Neutrophil (primary cell): ENCODE data around the gene TMC8.
A peak's percentile ranks its signal among the peaks of the same experiment; 100 is the strongest.

Source experiments
- H3K27ac ChIP-seq: fragments of 200-600 bp; sonication (generic); 2 replicates; pipeline ENCODE4 v1.5.1; 2016; ENCODE audit warnings: mild to moderate bottlenecking, moderate library complexity
- H3K27me3 ChIP-seq: fragments of 200-600 bp; sonication (generic); 2 replicates; pipeline ENCODE4 v1.6.0; 2016; ENCODE audit warnings: mild to moderate bottlenecking
- H3K36me3 ChIP-seq: fragments of 200-600 bp; sonication (generic); 2 replicates; pipeline ENCODE4 v1.5.1; 2017
- H3K4me1 ChIP-seq, 2 experiments: fragments of 200-600 bp in 1 of 2; sonication (generic) in 1 of 2; 1 replicate in 1 of 2; 2 replicates in 1 of 2; pipeline versions ENCODE4 v1.5.1 to v1.6.1; 2013 to 2016; ENCODE audit warnings: low read depth in 1 of 2, low read length in 1 of 2, mild to moderate bottlenecking in 1 of 2, moderate library complexity in 1 of 2; ENCODE audit not compliant: control insufficient read depth in 1 of 2, insufficient read depth in 1 of 2
- H3K4me3 ChIP-seq, 2 experiments: fragments of 200-600 bp in 1 of 2; sonication (generic) in 1 of 2; 1 replicate in 1 of 2; 2 replicates in 1 of 2; pipeline ENCODE4 v1.5.1; 2013 to 2016; ENCODE audit warnings: low read depth in 1 of 2, low read length in 1 of 2, mild to moderate bottlenecking in 1 of 2, moderate library complexity in 1 of 2
- H3K9me3 ChIP-seq: fragments of 200-600 bp; sonication (generic); 2 replicates; pipeline ENCODE4 v1.5.1; 2016
- TF ChIP-seq, protein P1 (sequence below): fragments of 200-600 bp; sonication (generic); IDR thresholded peaks from 2 replicates; pipeline ENCODE4 v1.5.1; 2016; ENCODE audit warnings: antibody characterized with exemption

TMC8 gene

DNA sequence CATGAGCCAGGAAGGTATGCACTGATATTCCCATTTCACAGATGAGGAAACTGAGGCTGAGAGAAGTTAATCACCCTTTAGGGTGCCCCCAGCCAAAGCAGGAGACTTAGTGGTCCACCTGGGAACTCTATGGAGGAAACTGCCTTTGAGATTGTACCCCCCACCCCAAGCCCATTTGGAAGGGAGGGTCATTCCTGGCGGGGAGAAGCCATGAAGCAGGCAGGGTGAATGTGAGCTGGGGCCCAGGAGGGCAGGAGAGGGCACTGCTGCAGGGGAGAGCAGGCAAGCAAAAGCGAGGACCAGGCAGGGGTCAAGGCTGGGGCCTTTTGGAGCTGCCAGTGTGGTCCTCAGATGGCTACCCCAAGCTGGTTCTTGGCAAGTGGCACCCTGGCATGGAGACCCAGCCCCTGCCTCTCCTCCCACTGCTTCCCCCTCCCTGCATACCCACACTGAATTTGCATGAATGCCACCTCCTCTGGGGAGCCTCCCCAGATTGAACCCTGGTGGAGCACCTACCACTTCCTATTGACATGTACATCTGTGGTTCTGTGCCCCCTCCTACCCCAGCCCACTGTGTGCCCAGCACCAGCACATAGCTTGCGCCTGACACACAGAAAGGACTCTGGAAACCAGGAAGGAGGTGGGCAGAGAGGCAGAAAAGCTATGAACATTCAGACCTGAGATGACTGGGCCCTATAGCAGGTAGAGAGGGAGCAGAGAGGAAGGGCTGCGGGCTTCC, 1.1 kb upstream of the TMC8 start:
- TF ChIP-seq, protein P1, sequence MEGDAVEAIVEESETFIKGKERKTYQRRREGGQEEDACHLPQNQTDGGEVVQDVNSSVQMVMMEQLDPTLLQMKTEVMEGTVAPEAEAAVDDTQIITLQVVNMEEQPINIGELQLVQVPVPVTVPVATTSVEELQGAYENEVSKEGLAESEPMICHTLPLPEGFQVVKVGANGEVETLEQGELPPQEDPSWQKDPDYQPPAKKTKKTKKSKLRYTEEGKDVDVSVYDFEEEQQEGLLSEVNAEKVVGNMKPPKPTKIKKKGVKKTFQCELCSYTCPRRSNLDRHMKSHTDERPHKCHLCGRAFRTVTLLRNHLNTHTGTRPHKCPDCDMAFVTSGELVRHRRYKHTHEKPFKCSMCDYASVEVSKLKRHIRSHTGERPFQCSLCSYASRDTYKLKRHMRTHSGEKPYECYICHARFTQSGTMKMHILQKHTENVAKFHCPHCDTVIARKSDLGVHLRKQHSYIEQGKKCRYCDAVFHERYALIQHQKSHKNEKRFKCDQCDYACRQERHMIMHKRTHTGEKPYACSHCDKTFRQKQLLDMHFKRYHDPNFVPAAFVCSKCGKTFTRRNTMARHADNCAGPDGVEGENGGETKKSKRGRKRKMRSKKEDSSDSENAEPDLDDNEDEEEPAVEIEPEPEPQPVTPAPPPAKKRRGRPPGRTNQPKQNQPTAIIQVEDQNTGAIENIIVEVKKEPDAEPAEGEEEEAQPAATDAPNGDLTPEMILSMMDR = no peak
- Histone ChIP-seq H3K4me3 (peak overlapping the region; percentile 80 to 87), H3K36me3 (peaks cover 38% of the 10 kb centered on the region), H3K27me3 (no peaks in the 10 kb centered on the region), H3K9me3 (no peaks in the 10 kb centered on the region), H3K27ac (peak overlapping the region; percentile 98), H3K4me1 (peaks cover 87 to 92% of the 10 kb centered on the region in 2 experiments)

DNA sequence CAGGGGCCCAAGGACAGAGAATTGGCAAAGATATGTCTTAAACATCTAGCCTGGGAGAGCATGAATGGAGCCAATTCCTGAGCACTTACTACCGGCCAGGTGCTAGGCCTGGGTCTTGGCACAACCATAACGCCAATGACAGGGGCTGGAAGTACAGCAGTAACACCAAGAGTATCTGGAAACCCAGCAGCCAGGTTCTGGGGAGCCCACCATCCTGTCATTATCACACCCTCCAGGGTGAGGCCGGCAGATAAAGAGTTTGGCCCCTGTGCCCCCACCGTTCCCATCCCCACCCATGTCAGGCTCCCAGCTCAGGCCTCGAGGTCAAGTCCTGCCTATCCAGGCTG, 508 bp upstream of the TMC8 start:
- Histone ChIP-seq H3K9me3 (no peaks in the 10 kb centered on the region), H3K4me1 (peaks cover 87 to 92% of the 10 kb centered on the region in 2 experiments), H3K27ac (peak overlapping the region; percentile 98), H3K4me3 (peak overlapping the region; percentile 80 to 87), H3K36me3 (peaks cover 38% of the 10 kb centered on the region), H3K27me3 (no peaks in the 10 kb centered on the region)
- TF ChIP-seq, protein P1 = no peak

DNA sequence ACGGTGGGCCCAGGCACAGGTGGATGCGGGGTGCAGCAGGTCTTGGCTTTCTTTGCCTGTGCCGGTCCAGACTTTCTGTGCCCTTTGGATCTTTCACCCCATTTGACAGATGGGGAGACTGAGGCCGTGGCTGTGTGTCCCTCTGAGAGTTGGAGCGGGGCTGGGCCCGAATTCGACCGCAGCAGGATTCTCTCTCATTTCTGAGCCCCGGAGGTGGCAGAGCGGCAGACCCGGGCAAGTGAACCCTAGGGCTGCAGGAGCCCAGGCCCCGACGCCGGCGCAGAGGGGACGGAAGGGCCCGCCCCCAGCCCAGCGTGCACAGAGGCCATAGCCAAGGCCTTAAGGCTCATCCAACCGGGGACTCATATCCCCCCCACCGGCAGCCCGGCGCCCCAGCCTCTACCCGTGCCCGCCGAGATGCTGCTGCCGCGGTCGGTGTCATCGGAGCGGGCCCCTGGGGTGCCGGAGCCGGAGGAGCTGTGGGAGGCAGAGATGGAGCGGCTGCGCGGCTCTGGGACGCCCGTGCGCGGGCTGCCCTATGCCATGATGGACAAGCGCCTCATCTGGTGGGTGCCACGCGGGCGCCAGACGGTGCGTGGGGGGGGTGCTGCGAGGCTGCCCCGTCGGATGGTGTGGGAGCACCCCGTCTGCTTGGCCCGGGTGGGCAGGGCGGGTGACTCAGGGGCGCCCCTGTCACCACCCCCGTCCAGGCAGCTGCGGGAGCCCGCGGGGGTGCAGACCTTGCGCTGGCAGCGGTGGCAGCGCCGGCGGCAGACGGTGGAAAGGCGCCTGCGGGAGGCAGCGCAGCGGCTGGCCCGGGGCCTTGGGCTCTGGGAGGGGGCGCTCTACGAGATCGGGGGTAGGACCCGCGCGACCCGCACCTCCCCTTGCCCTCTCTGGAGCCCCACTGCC, 857 bp downstream of the TMC8 start:
- Histone ChIP-seq H3K36me3 (peaks cover 38% of the 10 kb centered on the region), H3K27ac (peak overlapping the region; percentile 98), H3K27me3 (no peaks in the 10 kb centered on the region), H3K4me1 (peaks cover 87 to 92% of the 10 kb centered on the region in 2 experiments), H3K4me3 (peak overlapping the region; percentile 80 to 87), H3K9me3 (no peaks in the 10 kb centered on the region)
- TF ChIP-seq, protein P1 = no peak

DNA sequence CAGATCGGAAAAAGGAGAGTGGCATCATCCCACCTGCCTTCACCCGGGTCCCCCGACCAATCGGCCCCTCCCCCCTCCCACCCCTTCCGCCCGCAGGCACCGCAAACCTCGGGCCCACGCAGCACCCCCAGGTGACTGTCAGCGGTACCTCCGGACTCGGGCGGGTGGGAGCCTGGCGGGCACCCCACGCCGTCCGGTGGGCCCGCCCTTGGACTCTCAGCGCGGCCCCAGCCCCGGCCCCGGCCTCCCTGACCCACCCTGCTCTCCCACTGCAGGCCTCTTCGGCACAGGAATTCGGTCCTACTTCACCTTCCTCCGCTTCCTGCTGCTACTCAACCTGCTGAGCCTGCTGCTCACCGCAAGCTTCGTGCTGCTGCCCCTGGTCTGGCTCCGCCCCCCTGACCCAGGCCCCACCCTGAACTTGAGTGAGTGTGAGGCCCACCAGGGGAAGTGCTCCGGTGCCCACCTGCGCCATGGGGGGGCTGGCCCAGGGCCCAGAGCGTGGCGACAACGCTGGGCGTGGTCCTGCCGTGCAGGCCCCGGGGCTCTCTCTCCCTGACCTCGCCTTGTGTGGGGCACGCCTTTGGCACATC, 1.6 kb downstream of the TMC8 start:
- H3K4me3 ChIP-seq = peak overlapping the region; percentile 80 to 87
- H3K4me1 ChIP-seq = peaks cover 87 to 92% of the 10 kb centered on the region in 2 experiments

DNA sequence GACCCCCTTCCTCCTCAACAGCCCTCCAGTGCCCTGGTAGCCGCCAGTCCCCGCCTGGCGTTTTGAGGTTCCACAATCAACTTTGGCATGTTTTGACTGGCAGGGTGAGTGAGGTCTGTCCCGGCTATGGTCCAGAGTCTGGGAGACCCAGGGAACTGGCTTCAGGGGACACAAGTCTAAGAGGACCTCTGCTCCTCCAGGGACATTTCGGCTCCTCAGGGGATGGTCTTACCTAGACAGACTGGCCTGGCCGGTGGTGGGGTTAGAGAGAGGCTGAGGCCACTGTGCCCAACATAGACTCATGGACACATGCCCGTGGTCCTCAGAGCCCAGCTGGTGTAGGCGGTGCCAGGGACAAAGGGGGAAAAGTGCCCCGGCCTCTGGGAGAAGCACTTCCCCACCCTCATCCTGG, 2.2 kb downstream of the TMC8 start:
- peak overlapping the region; percentile 80 to 87 for H3K4me3 ChIP-seq
- H3K9me3 ChIP-seq = no peaks in the 10 kb centered on the region
- H3K27me3 ChIP-seq = no peaks in the 10 kb centered on the region
- peak overlapping the region; percentile 98 for H3K27ac ChIP-seq
- TF ChIP-seq, protein P1 = no peak
- peaks cover 87 to 92% of the 10 kb centered on the region in 2 experiments for H3K4me1 ChIP-seq
- H3K36me3 ChIP-seq = peaks cover 44% of the 10 kb centered on the region

More for the DNA sequence above, 1.6 kb downstream of the TMC8 start:
- TF ChIP-seq, protein P1 = no peak
- H3K27ac ChIP-seq = peak overlapping the region; percentile 98
- H3K27me3 ChIP-seq = no peaks in the 10 kb centered on the region
- H3K9me3 ChIP-seq = no peaks in the 10 kb centered on the region
- H3K36me3 ChIP-seq = peaks cover 44% of the 10 kb centered on the region
